ENCODE measurements around the gene TTC19. TPM values are rescaled to one million over a fixed set of nuclear protein-coding genes. Genes with fewer than 3 reads are reported as not detected.
A peak's percentile ranks its signal among the peaks of the same experiment; 100 is the strongest.

TTC19 gene, protein sequence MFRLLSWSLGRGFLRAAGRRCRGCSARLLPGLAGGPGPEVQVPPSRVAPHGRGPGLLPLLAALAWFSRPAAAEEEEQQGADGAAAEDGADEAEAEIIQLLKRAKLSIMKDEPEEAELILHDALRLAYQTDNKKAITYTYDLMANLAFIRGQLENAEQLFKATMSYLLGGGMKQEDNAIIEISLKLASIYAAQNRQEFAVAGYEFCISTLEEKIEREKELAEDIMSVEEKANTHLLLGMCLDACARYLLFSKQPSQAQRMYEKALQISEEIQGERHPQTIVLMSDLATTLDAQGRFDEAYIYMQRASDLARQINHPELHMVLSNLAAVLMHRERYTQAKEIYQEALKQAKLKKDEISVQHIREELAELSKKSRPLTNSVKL
- total RNA-seq = 10 to 100 TPM; 64.1 to 75.8 TPM

DNA sequence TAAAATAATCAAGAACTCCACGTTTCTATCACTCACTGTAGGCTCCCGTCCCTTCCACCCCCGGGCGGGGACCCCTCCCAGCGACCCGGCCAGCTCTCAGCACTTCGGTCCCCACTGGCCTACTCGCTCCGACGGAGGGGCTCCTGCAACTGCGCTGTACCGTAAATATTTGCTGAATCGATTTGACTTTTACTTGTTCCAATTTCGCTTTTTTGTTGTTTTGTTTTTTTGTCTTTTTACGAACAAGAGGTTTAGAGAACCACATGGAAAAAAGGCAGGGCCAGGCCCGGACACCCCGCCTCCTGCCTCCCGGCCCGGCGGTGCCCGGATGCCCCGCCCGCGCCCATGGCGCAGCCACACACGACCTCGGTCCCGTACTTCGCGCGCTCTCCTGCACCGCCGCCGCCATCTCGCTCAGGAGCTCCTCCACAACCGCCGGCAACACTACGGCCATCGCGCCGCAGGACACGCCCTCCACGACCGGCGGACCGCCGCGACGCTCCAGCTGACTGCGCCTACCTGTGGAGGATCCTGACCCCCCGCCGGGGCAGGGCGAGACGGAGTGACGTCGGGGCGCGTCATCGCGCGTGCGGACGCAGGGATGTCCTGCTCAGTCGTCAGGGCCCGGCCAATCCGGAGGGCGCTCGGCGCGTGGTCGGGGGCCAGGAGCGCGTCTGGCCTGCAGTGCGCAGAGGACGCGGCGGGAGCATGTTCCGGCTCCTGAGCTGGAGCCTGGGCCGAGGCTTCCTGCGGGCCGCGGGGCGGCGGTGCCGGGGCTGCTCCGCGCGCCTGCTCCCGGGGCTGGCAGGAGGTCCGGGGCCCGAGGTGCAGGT, at the start of gene TTC19, which contains the start of gene ZSWIM7:
Gene TTC19, plus strand, starts transcription at position 684 of the 833 bp plus-strand sequence. Its CDS starts 25 bp downstream, at position 709.
Gene ZSWIM7, minus strand, starts transcription at position 564 of the 833 bp plus-strand sequence. Its CDS starts 110 bp downstream, at position 454.
- H3K27me3 ChIP-seq = no peaks in the 10 kb centered on the region
- peaks cover 0 to 13% of the 10 kb centered on the region in 2 donors for H3K36me3 ChIP-seq (replicated peaks in 1 of 2; ENCODE audit: insufficient read depth in 1 of 2, low read depth in 2 of 2)
- peaks cover 17% of the 10 kb centered on the region for H3K4me1 ChIP-seq
- TF ChIP-seq POLR2A (IDR thresholded peaks at IDR 0.05) = peak; percentile 91 to 98 (median 96)
- TF ChIP-seq, protein P1, sequence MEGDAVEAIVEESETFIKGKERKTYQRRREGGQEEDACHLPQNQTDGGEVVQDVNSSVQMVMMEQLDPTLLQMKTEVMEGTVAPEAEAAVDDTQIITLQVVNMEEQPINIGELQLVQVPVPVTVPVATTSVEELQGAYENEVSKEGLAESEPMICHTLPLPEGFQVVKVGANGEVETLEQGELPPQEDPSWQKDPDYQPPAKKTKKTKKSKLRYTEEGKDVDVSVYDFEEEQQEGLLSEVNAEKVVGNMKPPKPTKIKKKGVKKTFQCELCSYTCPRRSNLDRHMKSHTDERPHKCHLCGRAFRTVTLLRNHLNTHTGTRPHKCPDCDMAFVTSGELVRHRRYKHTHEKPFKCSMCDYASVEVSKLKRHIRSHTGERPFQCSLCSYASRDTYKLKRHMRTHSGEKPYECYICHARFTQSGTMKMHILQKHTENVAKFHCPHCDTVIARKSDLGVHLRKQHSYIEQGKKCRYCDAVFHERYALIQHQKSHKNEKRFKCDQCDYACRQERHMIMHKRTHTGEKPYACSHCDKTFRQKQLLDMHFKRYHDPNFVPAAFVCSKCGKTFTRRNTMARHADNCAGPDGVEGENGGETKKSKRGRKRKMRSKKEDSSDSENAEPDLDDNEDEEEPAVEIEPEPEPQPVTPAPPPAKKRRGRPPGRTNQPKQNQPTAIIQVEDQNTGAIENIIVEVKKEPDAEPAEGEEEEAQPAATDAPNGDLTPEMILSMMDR (IDR thresholded peaks at IDR 0.05) = peak in 1 of 7 experiments; percentile 29
- 0 to 1% methylated on average over 28 to 76 of the region's 91 CpGs for WGBS, 2 donors
- intact Hi-C loops (cut with DNase I) = no loop called here
- no peaks in the 10 kb centered on the region for H3K9me3 ChIP-seq
- peak; percentile 96 to 98 (median 98) for DNase-seq
- H3K4me3 ChIP-seq = peak within 1 kb of the TSS; percentile 40 to 44
- peak; percentile 95 for ATAC-seq
- peak within 1 kb of the TSS; percentile 90 to 97 (median 92) for H3K27ac ChIP-seq

DNA sequence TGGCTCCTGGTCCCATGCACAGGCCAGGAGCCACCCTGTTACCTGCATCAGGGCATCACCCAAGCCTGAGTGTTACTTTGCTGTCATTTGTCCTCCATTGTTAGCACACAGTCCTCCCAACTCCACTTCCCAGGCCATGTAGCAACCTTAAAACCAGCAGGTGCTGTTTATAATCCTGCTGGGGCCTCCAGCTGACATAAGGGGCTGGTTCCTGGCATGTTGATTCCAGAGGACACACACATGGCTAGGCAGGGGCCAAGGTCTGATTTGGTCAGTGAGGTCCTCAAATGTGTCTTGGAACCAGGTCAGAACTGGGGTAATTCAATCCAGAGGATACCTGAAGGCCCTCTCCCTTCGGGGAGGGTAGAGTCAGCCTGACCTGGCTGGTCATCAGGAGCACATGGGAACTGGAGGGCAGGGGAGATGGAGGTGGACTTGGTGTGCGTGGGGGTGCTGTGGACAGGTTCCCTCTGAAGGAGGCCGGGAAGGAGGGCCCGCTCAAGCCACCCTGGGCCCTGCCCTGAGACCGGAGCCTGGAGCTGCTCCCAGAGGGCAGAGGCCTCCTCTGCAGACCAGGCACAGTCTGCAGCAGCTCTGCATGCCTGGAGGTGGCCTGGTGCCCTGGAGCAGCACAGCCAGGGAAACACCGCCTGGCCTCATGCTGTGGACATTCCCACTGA, 48.1 kb upstream of the TTC19 start:
- Histone ChIP-seq H3K4me3 (no peak overlapping the region), H3K4me1 (no peaks in the 10 kb centered on the region), H3K36me3 (replicated peaks in 1 of 2; ENCODE audit: insufficient read depth in 1 of 2, low read depth in 2 of 2) (no peaks in the 10 kb centered on the region), H3K27me3 (no peaks in the 10 kb centered on the region), H3K27ac (no peak overlapping the region), H3K9me3 (no peaks in the 10 kb centered on the region)
- 94 to 95% methylated on average over 4 to 6 of the region's 6 CpGs for WGBS, 2 donors
- intact Hi-C loops (cut with DNase I) = no loop called here
- no peak for TF ChIP-seq POLR2A (IDR thresholded peaks at IDR 0.05)
- TF ChIP-seq, protein P1 (IDR thresholded peaks at IDR 0.05) = no peak
- no peak for ATAC-seq
- no peak for DNase-seq

DNA sequence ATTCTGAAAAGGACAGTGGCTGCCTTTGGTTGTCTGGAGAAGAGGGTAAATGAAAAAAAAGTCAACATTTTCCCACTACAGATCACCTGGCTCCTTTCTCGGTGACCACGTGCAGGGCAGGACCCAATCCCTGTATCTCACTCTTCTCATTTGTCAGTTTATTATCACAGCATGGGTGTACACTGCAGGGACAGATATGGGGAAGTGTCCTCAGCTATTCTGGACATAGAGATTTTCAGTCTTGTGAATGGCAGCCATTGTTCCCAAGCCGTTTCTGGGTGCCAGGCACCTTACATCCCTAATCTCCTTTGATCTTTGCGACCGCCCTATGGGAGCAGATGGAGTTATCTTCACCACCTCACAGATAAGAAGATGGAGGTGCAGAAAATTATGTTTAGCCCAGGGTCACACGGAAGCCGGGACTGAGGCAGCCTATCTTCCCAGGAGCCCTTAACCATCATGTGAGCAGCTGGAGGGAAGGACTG, 47.5 kb upstream of the TTC19 start:
- no peaks in the 10 kb centered on the region for H3K27me3 ChIP-seq
- no peaks in the 10 kb centered on the region for H3K4me1 ChIP-seq
- H3K4me3 ChIP-seq = no peak overlapping the region
- ATAC-seq = no peak
- DNase-seq = no peak
- 58 to 65% methylated on average over 7 of the region's 7 CpGs for WGBS, 2 donors
- TF ChIP-seq, protein P1 (IDR thresholded peaks at IDR 0.05) = no peak
- TF ChIP-seq POLR2A (IDR thresholded peaks at IDR 0.05) = no peak
- H3K36me3 ChIP-seq (replicated peaks in 1 of 2; ENCODE audit: insufficient read depth in 1 of 2, low read depth in 2 of 2) = no peaks in the 10 kb centered on the region
- intact Hi-C loops (cut with DNase I) = no loop called here
- no peak overlapping the region for H3K27ac ChIP-seq
- no peaks in the 10 kb centered on the region for H3K9me3 ChIP-seq

DNA sequence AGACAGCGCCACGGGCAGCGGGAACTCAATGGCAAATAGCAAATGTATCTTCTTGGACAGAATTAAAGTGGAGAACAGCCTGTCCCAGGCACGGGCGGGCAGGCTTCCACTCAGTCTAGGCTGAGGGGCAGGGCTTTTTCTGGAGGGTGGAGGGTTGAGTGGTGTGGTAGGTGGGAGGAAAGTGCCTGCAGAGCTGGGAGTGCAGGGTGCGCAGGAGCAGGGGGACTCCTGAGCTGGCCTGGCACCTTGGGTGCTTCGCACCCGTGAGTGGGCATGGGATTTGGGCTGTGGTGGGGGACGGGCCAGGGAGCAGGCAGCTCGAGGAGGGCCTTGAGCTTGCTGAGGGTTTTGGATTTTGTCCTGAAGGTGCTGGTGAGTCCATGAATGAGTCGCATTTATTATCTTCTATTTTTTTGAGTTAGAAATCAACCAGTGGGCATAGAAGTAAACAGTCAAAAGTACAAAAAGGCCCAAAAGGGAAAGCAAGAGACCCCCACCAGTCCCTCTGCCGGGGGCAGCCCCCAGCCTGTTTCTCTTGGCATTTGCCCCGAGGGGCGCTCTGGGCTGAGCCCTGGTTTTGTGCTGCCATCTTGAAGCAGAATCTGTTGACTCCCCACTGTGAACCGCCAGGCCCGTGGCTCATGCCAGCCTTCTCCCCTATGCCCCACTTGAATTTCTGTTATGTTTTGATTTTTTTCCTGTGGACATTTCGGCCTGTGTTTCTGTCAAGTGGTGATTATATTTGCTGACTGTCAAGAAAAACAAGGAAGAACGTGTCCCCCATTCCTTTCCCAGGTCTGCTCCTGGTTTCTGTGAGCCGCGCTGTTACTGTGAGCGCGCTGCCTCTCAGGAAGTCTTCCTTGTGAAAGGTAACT, 46.5 kb upstream of the TTC19 start:
- H3K9me3 ChIP-seq = no peaks in the 10 kb centered on the region

More for the DNA sequence above, 46.5 kb upstream of the TTC19 start:
- 79 to 84% methylated on average over 21 to 22 of the region's 22 CpGs for WGBS, 2 donors
- Histone ChIP-seq H3K27ac (no peak overlapping the region), H3K4me1 (no peaks in the 10 kb centered on the region), H3K36me3 (replicated peaks in 1 of 2; ENCODE audit: insufficient read depth in 1 of 2, low read depth in 2 of 2) (no peaks in the 10 kb centered on the region), H3K4me3 (no peak overlapping the region), H3K27me3 (no peaks in the 10 kb centered on the region)
- intact Hi-C loops (cut with DNase I) = no loop called here
- DNase-seq = no peak
- TF ChIP-seq POLR2A (IDR thresholded peaks at IDR 0.05) = no peak
- TF ChIP-seq, protein P1 (IDR thresholded peaks at IDR 0.05) = no peak
- ATAC-seq = no peak

All from body of pancreas (tissue), 4 donors.